ENCODE measurements around the gene PLEKHG4. TPM values are rescaled to one million over a fixed set of nuclear protein-coding genes. Genes with fewer than 3 reads are reported as not detected.
A peak's percentile ranks its signal among the peaks of the same experiment; 100 is the strongest.

The PLEKHG4 gene
- total RNA-seq, 3 donors from 2014 or later, result 8.0 to 15.4 (median 10.5) TPM

DNA sequence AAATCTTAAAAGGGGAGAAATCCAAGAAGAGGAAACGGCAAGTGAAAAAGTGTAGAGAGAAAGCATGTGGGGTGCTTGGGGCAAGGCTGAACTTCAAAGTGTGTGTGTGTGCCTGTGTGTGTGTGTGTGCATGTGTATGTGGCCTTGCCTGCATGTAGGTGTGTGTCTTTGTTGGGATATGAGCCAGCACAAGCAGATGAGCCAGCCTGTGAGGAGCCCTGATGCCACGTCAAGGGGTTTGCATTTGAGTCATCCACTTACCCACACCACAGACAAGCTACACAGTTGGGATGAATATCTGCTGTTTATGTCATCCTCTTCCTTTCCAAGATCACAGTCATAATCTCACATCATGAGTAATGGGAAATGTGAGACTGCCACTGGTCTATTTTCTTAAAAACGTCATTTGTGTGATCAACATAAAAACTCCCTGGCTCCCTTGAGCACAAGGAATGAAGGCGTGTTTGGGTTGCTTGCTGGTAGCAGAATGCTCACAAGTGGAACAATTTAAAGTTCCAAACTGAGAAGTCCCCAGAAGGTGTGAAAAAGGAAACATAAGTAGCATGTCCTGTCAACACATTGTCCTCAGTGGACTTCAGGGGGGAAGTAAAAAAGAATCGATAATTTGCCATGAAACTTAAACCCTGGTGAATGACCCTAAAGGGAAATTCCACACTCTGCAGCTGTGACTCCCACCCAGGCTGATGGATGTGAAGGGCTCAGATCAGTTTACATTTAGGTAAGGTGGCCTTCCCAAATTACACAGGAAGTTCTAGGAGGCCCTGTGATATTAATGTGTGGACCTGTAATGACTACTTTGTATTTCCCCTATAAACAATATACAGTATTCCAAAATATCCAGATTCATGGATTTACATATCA is 32.5 kb downstream of the PLEKHG4 start:
- H3K4me1 ChIP-seq (ENCODE audit: low read depth), result no peaks in the 10 kb centered on the region
- H3K9me3 ChIP-seq, result no peaks in the 10 kb centered on the region
- H3K36me3 ChIP-seq (ENCODE audit: low read depth), result no peaks in the 10 kb centered on the region
- DNase-seq (peak in 1 of 3 donors; percentile 41), ATAC-seq (peak; percentile 74)
- H3K4me3 ChIP-seq, result no peak overlapping the region
- intact Hi-C loops (cut with DNase I, micrococcal nuclease), result no loop called here
- TF ChIP-seq, protein P1, sequence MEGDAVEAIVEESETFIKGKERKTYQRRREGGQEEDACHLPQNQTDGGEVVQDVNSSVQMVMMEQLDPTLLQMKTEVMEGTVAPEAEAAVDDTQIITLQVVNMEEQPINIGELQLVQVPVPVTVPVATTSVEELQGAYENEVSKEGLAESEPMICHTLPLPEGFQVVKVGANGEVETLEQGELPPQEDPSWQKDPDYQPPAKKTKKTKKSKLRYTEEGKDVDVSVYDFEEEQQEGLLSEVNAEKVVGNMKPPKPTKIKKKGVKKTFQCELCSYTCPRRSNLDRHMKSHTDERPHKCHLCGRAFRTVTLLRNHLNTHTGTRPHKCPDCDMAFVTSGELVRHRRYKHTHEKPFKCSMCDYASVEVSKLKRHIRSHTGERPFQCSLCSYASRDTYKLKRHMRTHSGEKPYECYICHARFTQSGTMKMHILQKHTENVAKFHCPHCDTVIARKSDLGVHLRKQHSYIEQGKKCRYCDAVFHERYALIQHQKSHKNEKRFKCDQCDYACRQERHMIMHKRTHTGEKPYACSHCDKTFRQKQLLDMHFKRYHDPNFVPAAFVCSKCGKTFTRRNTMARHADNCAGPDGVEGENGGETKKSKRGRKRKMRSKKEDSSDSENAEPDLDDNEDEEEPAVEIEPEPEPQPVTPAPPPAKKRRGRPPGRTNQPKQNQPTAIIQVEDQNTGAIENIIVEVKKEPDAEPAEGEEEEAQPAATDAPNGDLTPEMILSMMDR (IDR thresholded peaks at IDR 0.05), result no peak

DNA sequence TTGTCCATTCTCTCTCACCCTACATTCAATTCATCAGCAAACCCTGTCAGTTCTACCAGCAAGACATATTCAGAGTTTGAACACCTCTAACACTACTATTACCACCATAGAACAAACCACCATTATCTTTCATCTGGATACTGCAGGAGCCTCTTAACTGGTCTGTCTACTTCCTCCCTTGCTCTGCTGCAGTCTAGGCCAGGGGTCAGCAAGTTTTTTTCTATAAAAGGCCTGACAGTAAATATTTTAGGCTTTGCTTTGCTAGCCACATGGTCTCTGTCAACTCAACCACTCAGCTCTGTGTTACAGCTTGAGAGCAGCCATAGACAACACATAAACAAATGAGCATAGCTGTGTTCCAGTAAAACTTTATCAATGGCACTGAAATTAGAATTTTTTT is 33.4 kb downstream of the PLEKHG4 start:
- TF ChIP-seq, protein P1 (IDR thresholded peaks at IDR 0.05), result no peak
- Histone ChIP-seq H3K36me3 (ENCODE audit: low read depth) (no peaks in the 10 kb centered on the region), H3K4me3 (no peak overlapping the region), H3K4me1 (ENCODE audit: low read depth) (no peaks in the 10 kb centered on the region), H3K9me3 (no peaks in the 10 kb centered on the region)
- no peak for DNase-seq
- intact Hi-C loops (cut with DNase I, micrococcal nuclease), result no loop called here
- peak; percentile 12 for ATAC-seq

DNA sequence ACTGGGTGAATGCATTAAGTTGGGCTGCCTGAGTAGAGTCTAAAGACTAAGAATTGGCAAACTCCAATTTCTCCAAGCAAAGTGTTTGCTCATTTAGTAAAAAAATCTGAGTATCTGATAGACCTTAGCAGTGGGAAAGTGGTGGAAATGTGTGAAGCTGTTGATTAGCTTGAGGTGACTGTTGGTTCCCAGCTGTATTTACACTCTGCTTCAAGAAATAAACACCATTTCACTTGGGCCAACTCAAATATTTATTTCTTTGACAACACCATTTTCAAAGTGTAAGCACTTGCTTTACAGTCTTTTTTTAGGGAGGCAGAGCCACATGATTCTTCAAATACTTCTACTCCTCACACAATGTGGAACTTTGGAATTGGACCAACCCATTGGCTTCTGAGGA is 38.5 kb downstream of the PLEKHG4 start:
- Histone ChIP-seq H3K9me3 (no peaks in the 10 kb centered on the region), H3K36me3 (ENCODE audit: low read depth) (no peaks in the 10 kb centered on the region), H3K4me1 (ENCODE audit: low read depth) (no peaks in the 10 kb centered on the region), H3K4me3 (no peak overlapping the region)
- ATAC-seq (no peak), DNase-seq (no peak)
- TF ChIP-seq, protein P1 (IDR thresholded peaks at IDR 0.05), result no peak
- intact Hi-C loops (cut with DNase I, micrococcal nuclease), result no loop called here

DNA sequence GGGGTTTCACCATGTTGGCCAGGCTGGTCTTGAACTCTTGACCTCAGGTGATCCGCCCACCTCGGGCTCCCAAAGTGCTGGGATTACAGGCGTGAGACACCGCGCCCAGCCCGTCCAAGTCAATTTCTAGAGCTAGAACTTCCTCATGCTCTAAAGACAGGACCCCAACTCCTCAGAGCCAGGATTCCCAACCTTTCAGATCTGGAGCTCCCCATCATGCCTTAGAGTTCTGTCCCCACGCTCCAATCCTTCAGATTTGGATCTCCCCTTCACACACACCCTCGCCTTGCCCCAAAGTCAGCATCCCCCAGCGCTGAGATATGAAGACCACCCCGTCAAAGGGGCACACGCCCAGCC is 46.8 kb downstream of the PLEKHG4 start:
- no peaks in the 10 kb centered on the region for H3K9me3 ChIP-seq
- DNase-seq (no peak), ATAC-seq (peak; percentile 6)
- intact Hi-C loops (cut with DNase I, micrococcal nuclease), result no loop called here
- TF ChIP-seq, protein P1 (IDR thresholded peaks at IDR 0.05), result no peak
- H3K4me3 ChIP-seq, result no peak overlapping the region
- no peaks in the 10 kb centered on the region for H3K36me3 ChIP-seq (ENCODE audit: low read depth)
- H3K4me1 ChIP-seq (ENCODE audit: low read depth), result peaks cover 8% of the 10 kb centered on the region

DNA sequence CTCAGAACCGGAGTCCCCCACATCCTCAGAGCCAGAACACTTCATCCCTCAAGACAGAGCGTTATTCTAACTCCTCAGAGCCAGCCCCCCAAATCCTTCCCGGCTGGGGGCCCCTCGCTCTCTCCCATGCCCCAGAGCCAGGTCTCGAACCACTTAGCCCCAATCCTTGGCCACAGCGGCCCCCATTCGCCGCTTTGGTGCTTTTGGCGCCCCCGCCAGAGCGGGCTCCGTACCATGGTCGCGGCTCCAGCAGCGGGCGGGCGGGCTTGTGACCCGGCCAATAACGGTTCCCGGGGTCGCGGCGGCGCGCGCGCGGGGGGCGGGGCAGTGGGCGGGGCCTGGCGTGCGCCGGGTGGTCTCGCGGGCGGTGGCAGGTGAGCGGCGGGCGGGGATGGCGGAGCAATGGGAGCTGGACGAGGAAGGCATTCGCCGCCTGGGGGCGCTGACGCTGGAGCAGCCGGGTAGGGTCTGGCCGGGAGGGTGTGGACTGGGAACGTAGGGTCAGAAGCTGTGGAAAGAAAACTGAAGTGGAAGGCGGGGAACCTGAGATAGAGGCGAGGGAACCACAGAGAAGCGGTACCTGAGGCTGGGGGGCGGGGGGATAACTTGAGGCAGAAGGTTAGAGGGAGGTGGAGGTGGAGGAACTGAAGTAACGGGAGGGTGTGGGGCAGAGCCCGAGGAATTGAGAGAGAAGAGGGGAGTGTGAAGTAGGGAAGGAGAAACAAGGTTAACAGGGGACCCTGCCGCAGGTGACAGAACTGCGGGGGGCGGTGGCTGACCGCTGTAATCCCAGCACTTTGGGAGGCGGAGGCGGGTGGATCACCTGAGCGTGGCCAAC is 47.4 kb downstream of the PLEKHG4 start, which contains the start of the genes KCTD19 and LRRC36:
Gene KCTD19, minus strand, starts transcription at position 270 of the 838 bp plus-strand sequence. Its CDS starts 34 bp downstream, at position 236.
Gene LRRC36, plus strand, starts transcription at position 344 of the 838 bp plus-strand sequence. Its CDS starts 48 bp downstream, at position 392.
- no peaks in the 10 kb centered on the region for H3K9me3 ChIP-seq
- ATAC-seq (peak; percentile 96), DNase-seq (peak; percentile 75 to 86 (median 85))
- peaks cover 8% of the 10 kb centered on the region for H3K4me1 ChIP-seq (ENCODE audit: low read depth)
- no peak within 1 kb of the TSS for H3K4me3 ChIP-seq
- intact Hi-C loops (cut with DNase I, micrococcal nuclease), result no loop called here
- TF ChIP-seq, protein P1 (IDR thresholded peaks at IDR 0.05), result peak; percentile 26
- H3K36me3 ChIP-seq (ENCODE audit: low read depth), result no peaks in the 10 kb centered on the region
